Measurements from ENCODE around the gene FBLN5.

FBLN5 gene

GRCh38 chr14:91946622-91947474, 646 bp downstream of the FBLN5 start:
- no peak for TF ChIP-seq CTCF (IDR thresholded peaks at IDR 0.05; ENCODE audit: control insufficient read depth, extremely low read depth, insufficient read depth)
- no peak overlapping the region for H3K4me3 ChIP-seq (ENCODE audit: low read depth, low read length)
- DNase-seq (ENCODE audit: low read depth), result no peak

DNA sequence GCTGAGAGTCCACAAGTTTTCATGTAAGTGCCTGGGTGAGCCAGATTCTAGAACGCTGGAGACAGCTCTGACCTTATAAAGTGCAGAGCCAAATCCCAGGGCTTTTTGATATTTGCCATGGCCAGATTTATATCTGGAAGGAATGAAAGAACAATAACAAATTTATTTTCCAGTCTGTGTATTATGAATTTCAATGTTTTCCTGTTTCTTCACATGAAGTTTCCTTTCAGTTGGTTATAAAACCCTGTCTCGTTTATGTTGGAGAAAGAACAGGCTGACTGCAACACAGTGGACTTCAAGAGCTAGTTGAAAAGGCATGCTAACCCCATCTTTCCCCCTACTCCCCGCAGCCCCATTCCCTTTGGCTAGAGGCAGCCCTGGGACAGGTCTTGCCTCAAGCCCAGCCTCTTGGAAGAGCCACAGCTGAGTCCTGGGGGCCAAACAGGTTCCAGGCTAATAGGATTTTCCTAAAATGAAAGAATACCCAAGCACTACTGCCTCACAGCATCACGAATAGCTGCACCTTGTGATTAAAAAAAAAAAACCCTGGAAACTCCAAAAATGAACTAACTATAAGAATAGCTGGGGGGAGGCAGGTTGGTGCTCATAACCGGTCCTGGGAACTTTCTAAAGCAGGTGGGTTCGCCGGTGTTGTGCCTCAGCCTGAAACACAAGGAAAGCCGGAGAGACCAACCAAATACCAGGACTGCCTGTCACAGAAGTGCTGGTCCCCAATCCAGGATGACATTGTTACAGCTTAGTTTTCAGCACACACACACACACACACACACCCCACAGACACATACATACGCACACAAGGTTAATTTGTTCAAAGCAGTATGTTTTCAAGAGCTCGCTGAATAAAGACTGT, 1.5 kb downstream of the FBLN5 start:
- DNase-seq (ENCODE audit: low read depth), result no peak
- TF ChIP-seq CTCF (IDR thresholded peaks at IDR 0.05; ENCODE audit: control insufficient read depth, extremely low read depth, insufficient read depth), result no peak
- no peak overlapping the region for H3K4me3 ChIP-seq (ENCODE audit: low read depth, low read length)

DNA sequence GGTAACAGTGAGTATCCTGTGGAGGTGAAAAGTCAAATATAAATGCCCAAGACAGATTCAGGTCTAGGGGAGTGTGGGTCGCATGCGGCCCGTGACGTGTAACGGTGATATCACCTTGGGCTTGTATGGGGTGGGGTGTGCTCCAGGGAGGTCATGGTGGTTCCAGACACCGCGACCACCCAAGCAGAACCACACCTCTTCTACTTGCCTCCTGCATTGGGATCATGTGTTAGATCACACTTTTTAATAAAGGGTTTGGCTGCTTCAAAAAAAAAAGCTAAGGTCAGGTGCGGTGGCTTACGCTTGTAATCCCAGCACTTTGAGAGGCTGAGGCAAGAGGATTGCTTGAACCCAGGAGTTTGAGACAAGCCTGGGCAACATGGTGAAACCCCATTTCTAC, 4.5 kb downstream of the FBLN5 start:
- no peak overlapping the region for H3K4me3 ChIP-seq (ENCODE audit: low read depth, low read length)
- no peak for TF ChIP-seq CTCF (IDR thresholded peaks at IDR 0.05; ENCODE audit: control insufficient read depth, extremely low read depth, insufficient read depth)
- DNase-seq (ENCODE audit: low read depth), result no peak

DNA sequence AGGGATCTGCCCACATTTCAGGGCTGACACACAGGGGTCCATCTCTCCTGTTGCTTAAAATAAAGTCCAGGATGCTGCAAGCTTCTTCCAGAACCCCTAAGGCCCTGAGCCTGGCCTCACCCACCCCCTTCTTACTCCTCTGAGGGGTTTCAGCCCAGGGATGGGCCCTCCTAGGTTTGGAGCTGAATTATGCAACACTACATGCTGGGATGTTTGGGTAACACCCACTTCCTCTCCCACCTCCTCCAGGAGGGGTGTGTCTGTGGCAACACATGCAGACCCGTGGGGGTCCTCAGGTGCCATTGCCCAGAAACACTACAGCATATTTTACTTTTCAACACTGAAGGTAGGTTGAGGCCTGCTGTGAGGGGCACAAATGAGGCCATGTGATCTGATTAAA, 5.4 kb downstream of the FBLN5 start:
- TF ChIP-seq CTCF (IDR thresholded peaks at IDR 0.05; ENCODE audit: control insufficient read depth, extremely low read depth, insufficient read depth), result no peak
- no peak overlapping the region for H3K4me3 ChIP-seq (ENCODE audit: low read depth, low read length)

GRCh38 chr14:91940209-91940608, 7.3 kb downstream of the FBLN5 start:
- H3K4me3 ChIP-seq (ENCODE audit: low read depth, low read length), result no peak overlapping the region
- no peak for TF ChIP-seq CTCF (IDR thresholded peaks at IDR 0.05; ENCODE audit: control insufficient read depth, extremely low read depth, insufficient read depth)
- DNase-seq (ENCODE audit: low read depth), result no peak

More for the DNA sequence above, 5.4 kb downstream of the FBLN5 start:
- no peak for DNase-seq (ENCODE audit: low read depth)

GRCh38 chr14:91935586-91935985, 11.9 kb downstream of the FBLN5 start:
- no peak for DNase-seq (ENCODE audit: low read depth)
- no peak for TF ChIP-seq CTCF (IDR thresholded peaks at IDR 0.05; ENCODE audit: control insufficient read depth, extremely low read depth, insufficient read depth)
- no peak overlapping the region for H3K4me3 ChIP-seq (ENCODE audit: low read depth, low read length)

Measured in LNCaP clone FGC (cell line).